Thymus (tissue), 11 donors: Measurements from ENCODE around the gene SMTNL1. TPM values are rescaled to one million over a fixed set of nuclear protein-coding genes. Genes with fewer than 3 reads are reported as not detected.

Source experiments
- DNase-seq, 9 donors: peaks; one replicate each; pipeline ENCODE4 v3.0.0-alpha.2; 2013; ENCODE audit warnings: low spot score in 9 of 9, low read depth in 6 of 9, missing footprints in 1 of 9
- H3K27ac ChIP-seq, 2 donors: one replicate each; pipeline ENCODE4 v1.5.1; 2013; ENCODE audit warnings: control low read depth in 1 of 2, low read depth in 1 of 2, low read length in 1 of 2, mild to moderate bottlenecking in 1 of 2, moderate library complexity in 1 of 2
- H3K27me3 ChIP-seq, 2 donors: one replicate each; pipeline ENCODE4 v1.5.1; 2013; ENCODE audit warnings: low read length in 1 of 2; ENCODE audit not compliant: control insufficient read depth in 2 of 2, insufficient read depth in 1 of 2
- H3K36me3 ChIP-seq, 2 donors: one replicate each; pipeline ENCODE4 v1.5.1; 2013; ENCODE audit warnings: low read length in 1 of 2, mild to moderate bottlenecking in 1 of 2, moderate library complexity in 1 of 2; ENCODE audit not compliant: control insufficient read depth in 2 of 2, insufficient read depth in 2 of 2
- H3K4me1 ChIP-seq, 2 donors: one replicate each; pipeline ENCODE4 v1.5.1; 2013; ENCODE audit warnings: low read length in 2 of 2; ENCODE audit not compliant: control insufficient read depth in 2 of 2, insufficient read depth in 2 of 2
- H3K4me3 ChIP-seq, 2 donors: one replicate each; pipeline ENCODE4 v1.5.1; 2013; ENCODE audit warnings: low read length in 2 of 2, control low read depth in 1 of 2, mild to moderate bottlenecking in 1 of 2
- H3K9me3 ChIP-seq, 2 donors: one replicate each; pipeline ENCODE4 v1.5.1; 2013; ENCODE audit warnings: low read length in 1 of 2, mild to moderate bottlenecking in 1 of 2; ENCODE audit not compliant: control insufficient read depth in 2 of 2, insufficient read depth in 1 of 2
- WGBS: extraction: QIAGEN DNeasy Blood & Tissue Kit; methylation state at CpG from one replicate; pipeline ENCODE4 v1.1.7; 2013; 5-methylcytosine and 5-hydroxymethylcytosine counted together
- polyA plus RNA-seq: library from polyadenylated mRNA; stranded (reverse); fragments of 200-250 nt; gene quantifications from one replicate; pipeline ENCODE4 v1.2.3, GENCODE V29; 2013
- total RNA-seq: library from RNA; stranded (reverse); fragments of 120-200 nt; gene quantifications from one replicate; pipeline ENCODE4 v1.2.4, GENCODE V29; 2013
- donor health status: healthy.

Gene SMTNL1
- total and polyA plus RNA-seq, 2 donors: 0.05 TPM

DNA sequence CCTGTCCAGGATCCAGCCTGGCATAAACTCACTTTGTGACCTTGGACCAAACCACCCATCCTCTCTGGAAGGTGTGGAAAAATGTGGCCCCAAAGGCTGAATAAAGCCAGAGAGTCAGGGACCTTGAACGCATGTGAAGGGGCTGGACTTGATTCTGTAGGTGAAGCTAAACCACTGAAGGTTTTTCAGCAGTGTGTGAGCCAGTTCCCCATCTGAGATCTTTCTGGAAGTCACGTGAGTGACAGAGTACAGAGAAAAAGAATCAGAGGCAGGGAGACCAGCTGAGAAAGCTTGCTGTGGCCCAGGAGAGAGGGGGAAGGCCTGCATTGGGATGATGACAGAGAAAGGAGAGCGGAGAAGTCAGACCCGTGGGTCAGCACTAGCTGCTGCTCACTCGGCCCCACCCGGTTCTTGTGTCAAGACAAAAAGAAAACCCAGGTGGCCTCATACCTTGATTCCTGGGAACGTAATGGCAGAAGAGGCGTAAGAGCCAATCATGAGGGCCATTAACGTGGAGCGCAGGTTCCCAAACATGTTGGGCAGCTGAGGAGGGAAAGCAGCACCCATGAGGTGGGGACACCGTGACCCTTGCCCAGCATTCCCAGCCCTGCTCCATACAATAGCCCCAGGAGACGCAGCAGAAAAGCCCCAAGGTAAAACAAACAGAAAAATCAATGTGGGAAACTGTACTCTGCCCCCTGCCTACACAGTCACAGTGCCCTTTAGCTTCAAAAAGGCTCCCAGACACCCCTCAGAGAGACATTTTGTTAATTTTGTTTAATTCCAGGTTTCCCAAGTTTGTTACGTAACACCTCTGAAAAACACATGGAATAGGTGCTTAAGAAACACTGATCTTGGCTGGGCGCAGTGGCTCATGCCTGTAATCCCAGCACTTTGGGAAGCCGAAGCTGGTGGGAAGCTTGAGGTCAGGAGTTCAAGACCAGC, 39.8 kb upstream of the SMTNL1 start:
- Histone ChIP-seq H3K27ac (no peak overlapping the region), H3K27me3 (no peaks in the 10 kb centered on the region), H3K4me1 (peaks cover 0 to 10% of the 10 kb centered on the region in 2 donors), H3K9me3 (no peaks in the 10 kb centered on the region), H3K4me3 (no peak overlapping the region), H3K36me3 (no peaks in the 10 kb centered on the region)
- WGBS: 96% methylated on average over 15 of the region's 15 CpGs
- no peak for DNase-seq

DNA sequence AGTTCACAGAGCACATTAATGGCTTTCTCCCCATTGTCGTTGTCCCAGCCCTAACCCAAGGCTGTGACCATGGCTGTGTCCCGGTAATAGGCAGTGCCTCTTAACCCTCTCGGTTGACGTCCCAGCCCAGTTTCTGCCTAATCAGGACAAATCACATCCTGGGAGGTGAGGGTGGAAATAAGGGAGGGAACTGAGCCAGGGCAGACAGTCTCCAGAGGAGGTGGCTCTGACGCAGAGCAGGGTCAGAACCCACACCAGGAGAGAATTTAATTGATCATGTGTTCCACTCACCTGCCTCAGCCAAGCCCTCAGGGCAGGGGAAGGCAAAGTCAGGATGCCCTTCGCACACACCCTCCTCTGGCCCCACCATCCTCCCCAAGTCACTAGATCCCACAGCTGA, 38.9 kb upstream of the SMTNL1 start:
- Histone ChIP-seq H3K27ac (no peak overlapping the region), H3K4me1 (peaks cover 0 to 10% of the 10 kb centered on the region in 2 donors), H3K36me3 (no peaks in the 10 kb centered on the region), H3K27me3 (no peaks in the 10 kb centered on the region), H3K9me3 (no peaks in the 10 kb centered on the region), H3K4me3 (no peak overlapping the region)
- WGBS: 97% methylated on average over 6 of the region's 6 CpGs
- DNase-seq: no peak

DNA sequence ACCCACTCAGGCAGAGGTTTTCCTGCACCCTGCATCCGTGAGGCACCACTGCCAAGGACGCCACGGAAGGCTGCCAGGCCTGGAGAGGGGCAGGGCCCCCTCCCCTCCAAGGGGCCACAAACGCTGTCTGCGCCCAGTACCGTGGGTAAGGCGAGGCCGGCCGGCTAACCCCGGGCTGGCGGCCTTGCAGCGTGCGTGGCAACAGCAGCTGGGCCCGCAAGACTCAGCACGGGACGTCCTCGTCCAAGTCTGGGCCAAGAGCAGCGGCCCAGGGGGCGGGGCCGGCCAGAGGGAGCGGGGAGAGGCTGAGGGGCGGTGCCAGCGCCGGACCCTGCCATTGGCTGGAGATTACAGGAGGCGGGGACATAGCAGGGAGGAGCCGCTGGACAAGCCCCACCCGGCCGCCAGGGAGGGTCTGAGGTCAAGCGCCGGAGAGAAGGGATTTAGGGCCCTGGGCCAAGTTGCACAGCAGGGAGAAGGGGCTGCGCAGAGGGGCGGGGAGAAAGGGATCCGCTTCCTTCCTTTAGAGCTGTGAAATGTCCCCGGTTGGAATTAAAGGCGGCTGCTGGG, 37.9 kb upstream of the SMTNL1 start:
- 57% methylated on average over 35 of the region's 35 CpGs for WGBS
- peak in 2 of 9 donors; percentile 43 to 59 for DNase-seq
- H3K36me3 ChIP-seq: no peaks in the 10 kb centered on the region
- H3K4me1 ChIP-seq: peaks cover 0 to 10% of the 10 kb centered on the region in 2 donors
- no peaks in the 10 kb centered on the region for H3K27me3 ChIP-seq
- no peak overlapping the region for H3K27ac ChIP-seq
- H3K9me3 ChIP-seq: no peaks in the 10 kb centered on the region
- peak overlapping the region in 1 of 2 donors; percentile 12 for H3K4me3 ChIP-seq

DNA sequence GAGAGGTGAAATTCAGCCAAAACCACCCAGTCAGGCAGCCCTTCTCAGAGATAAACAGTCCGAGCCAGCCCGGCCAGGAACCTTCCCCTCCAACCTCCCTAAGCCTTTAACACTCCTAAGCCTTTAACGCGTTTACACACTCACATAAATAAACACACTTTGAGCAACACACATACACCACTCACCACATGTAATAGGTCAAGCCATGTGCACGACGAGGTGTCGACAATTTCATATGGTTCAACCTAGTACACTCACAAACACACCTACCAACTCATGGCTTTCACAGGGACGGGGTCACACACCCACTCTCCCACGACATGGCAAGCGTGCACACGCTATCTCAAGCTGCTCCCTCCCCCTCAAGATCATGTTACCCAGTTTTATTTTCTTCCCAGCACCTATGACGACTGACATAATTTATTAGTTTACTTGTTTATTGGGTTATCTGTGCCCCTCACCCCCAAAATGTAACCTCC, 37.4 kb upstream of the SMTNL1 start:
- peaks cover 0 to 10% of the 10 kb centered on the region in 2 donors for H3K4me1 ChIP-seq
- no peak overlapping the region for H3K27ac ChIP-seq
- H3K36me3 ChIP-seq: no peaks in the 10 kb centered on the region
- no peaks in the 10 kb centered on the region for H3K27me3 ChIP-seq
- H3K4me3 ChIP-seq: peak overlapping the region in 1 of 2 donors; percentile 12
- WGBS: 85% methylated on average over 12 of the region's 12 CpGs
- H3K9me3 ChIP-seq: no peaks in the 10 kb centered on the region
- DNase-seq: no peak

DNA sequence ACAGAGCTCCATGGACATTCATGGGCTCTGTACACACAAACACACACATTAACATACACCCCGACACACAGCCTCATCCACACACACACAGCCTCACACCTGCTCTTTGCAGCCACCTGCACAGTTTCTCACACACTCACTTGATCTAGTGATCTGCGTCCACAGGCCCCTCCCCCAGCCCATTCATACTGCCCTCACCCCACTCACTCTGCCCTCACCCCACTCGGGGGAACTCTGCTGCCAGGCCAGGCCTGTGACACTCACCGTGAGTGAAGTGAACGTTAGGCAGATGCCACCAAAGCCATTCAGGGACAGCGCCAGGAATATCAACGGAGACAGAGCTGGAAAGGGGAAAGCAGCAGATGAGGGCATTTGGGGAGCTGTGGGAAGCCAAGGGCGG, 36.9 kb upstream of the SMTNL1 start:
- H3K27ac ChIP-seq: no peak overlapping the region
- H3K36me3 ChIP-seq: no peaks in the 10 kb centered on the region
- no peaks in the 10 kb centered on the region for H3K27me3 ChIP-seq
- no peak overlapping the region for H3K4me3 ChIP-seq
- H3K9me3 ChIP-seq: no peaks in the 10 kb centered on the region
- 94% methylated on average over 8 of the region's 8 CpGs for WGBS
- no peak for DNase-seq
- peaks cover 0 to 10% of the 10 kb centered on the region in 2 donors for H3K4me1 ChIP-seq

DNA sequence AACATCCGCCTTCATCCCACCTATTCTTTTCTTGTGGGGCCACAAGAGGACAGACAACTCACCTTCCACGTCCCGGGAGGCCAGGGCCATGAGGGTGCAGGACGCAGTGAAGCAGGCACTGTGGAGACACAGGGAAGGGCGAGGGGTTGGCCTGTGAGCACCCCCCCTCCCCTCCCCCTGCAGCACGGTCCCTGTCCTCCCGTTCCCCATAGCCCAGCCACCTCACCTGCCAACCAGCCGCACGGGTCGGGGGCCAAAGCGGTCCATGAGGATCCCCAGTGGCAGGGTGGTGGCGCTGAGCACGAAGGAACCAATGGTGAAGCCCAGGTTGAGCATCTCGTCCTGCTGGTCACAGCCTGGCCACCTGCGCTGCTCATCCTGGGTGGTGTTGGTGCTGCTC, 36.5 kb upstream of the SMTNL1 start:
- H3K4me3 ChIP-seq: no peak overlapping the region
- H3K27me3 ChIP-seq: no peaks in the 10 kb centered on the region
- H3K27ac ChIP-seq: no peak overlapping the region
- no peaks in the 10 kb centered on the region for H3K9me3 ChIP-seq
- DNase-seq: no peak
- H3K36me3 ChIP-seq: no peaks in the 10 kb centered on the region
- WGBS: 98% methylated on average over 15 of the region's 15 CpGs
- peaks cover 0 to 10% of the 10 kb centered on the region in 2 donors for H3K4me1 ChIP-seq

DNA sequence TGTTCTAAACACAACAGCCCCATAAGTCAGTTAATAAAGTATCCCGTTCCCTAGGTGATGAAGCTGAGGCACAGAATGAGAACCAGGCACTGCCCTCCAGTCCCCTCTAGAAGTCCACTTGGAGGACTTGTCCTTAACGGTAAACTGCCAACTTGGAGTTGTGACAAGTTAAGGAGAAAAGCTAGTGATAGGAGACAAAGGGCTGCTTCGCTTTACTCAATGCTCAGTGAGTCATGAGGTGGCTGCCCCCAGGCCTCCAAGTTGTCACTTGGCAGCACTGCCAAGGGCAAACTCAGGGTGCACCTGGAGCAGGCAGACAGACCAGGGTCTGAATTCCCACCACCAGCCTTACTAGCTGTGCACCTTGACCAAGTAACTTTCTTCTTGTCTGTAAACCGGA, 35.4 kb upstream of the SMTNL1 start:
- Histone ChIP-seq H3K27ac (no peak overlapping the region), H3K27me3 (no peaks in the 10 kb centered on the region), H3K4me3 (no peak overlapping the region), H3K9me3 (no peaks in the 10 kb centered on the region), H3K4me1 (peaks cover 0 to 10% of the 10 kb centered on the region in 2 donors), H3K36me3 (no peaks in the 10 kb centered on the region)
- no peak for DNase-seq
- WGBS: 98% methylated on average over 4 of the region's 4 CpGs

DNA sequence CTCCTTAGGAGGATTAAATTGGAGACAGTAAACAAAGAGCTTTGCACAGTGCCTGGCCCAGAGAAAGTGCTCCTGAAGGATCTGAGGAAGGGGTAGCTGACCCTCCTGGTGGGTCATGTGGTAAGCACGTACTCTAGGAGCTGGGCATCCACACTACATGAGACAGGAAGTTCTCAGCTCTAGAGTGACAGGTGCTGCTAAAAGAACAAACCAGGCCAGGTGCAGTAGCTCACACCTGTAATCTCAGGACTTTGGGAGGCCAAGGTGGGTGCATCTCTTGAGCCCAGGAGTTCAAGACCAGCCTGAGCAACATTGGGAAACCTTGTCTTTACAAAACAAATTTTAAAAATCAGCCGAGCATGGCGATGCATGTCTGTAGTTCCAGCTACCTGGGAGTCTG, 35.0 kb upstream of the SMTNL1 start:
- Histone ChIP-seq H3K27me3 (no peaks in the 10 kb centered on the region), H3K4me3 (no peak overlapping the region), H3K36me3 (no peaks in the 10 kb centered on the region), H3K27ac (no peak overlapping the region), H3K4me1 (peaks cover 0 to 10% of the 10 kb centered on the region in 2 donors), H3K9me3 (no peaks in the 10 kb centered on the region)
- WGBS: 90% methylated on average over 3 of the region's 3 CpGs
- DNase-seq: no peak

DNA sequence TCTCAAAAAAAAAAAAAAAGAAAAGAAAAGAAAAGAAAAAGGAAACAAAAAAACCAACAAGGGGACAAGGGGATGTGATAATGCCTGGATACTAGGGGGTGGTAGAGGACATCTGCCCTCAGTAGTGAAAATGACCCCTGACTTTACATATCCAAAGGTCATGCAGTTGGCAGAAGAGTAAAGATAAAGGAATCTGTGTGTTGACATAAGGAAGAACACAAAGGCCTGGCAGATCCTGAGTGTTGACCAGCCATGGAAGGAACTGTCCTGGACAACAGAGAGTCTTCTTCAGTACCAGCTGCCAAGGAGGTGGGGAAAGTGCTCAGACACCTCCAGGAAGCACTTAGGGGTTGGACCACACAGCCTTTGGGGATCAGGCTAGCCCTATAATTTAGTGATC, 34.5 kb upstream of the SMTNL1 start:
- Histone ChIP-seq H3K4me1 (peaks cover 0 to 10% of the 10 kb centered on the region in 2 donors), H3K27ac (no peak overlapping the region), H3K9me3 (no peaks in the 10 kb centered on the region), H3K4me3 (no peak overlapping the region), H3K27me3 (no peaks in the 10 kb centered on the region), H3K36me3 (no peaks in the 10 kb centered on the region)
- no peak for DNase-seq
